HG02678 (cell line): ENCODE results near the gene SURF4.
"Not testable (repeated sequence)": the region's sequence is repeated elsewhere in the genome, so short reads cannot be mapped to it uniquely, and the experiment has no call there.

Experiments
- ATAC-seq: cut with Tn5 transposase; IDR thresholded peaks from one replicate; pipeline ENCODE4 v1.9.1; 2021; ENCODE audit warnings: mild to moderate bottlenecking, moderate library complexity; ENCODE audit not compliant: unreplicated experiment

Gene SURF4

DNA sequence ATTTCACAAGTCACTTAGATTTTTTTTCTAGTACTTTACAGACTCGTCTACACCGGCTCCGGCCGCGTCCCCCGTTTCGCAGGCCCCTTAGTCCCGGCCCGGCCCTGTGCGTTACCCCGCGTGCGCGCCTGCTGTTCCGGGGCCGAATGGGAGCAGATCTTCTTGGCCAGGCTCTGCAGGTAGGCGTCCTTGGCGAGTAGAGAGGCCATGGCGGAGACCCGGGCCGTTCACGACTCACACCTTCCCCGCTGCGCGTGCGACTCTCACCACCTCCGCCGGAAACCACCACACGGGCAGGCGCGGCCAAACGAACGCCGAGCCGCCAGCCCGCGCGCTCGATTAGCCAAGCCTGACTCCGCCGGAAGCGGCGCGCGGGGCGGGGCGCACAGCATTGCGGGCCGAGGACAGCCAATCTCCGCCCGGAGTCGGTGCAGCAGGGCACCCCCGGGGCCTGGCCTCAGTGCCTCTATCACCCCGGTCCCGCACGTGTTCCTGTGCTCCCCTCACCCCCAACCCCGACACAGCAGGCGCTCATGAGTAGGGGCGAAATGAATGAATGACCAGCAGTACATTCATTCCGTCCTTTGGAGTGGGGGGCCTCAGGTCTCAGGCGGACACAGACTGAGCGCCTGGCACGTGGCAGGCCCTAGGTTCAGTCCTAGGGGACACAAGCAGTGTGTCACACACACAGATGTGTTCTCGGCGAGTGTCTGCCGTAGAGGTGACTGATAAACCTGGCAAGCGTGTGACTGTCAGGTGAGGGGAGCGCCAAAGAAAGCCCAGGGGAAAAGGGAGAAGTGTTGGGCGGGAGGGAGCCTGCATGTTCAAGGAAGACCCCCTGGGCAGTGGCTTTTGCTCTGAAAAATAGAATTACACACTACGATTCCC lies 39.7 kb downstream of the SURF4 start, which contains the start of gene SURF6:
TSS of gene SURF6 (minus strand) at position 265 of the 888 bp plus-strand sequence. CDS start at position 209, 56 bp downstream.
- peak; percentile 90 for ATAC-seq

DNA sequence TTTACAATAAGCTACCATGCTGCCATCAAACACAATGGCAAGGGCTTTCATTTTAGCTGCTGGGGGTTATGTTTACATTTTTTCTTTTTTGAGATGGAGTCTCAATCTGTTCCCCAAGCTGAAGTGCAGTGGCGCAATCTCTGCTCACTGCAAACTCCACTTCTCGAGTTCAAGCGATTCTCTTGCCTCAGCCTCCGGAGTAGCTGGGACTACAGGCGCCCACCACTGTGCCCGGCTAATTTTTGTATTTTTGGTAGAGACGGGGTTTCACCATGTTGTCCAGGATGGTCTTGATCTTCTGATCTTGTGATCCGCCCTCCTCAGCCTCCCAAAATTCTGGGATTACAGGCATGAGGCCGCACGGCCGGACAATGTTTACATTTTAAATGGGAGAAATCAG lies 41.0 kb downstream of the SURF4 start:
- not testable (repeated sequence) for ATAC-seq

DNA sequence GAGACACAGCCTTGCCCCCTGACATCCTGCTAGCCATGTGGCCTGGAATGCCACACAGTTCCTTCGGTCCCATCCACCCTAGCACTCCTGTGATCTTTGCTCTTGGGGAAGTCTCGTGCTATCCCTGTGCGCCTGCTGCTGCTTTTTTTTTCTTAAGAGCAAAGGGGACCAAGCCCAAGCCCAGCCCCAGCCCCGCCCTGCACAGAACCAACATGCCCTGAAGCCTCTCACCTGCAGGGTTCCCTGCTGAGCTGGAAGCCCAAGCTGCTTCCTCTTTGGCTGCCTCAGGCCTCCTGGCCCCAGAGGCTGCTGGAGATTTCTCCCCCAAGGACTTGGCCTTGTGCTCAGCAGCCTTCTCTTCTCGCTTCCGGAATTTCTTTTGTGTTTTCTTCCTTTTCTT lies 41.7 kb downstream of the SURF4 start:
- ATAC-seq = no peak

DNA sequence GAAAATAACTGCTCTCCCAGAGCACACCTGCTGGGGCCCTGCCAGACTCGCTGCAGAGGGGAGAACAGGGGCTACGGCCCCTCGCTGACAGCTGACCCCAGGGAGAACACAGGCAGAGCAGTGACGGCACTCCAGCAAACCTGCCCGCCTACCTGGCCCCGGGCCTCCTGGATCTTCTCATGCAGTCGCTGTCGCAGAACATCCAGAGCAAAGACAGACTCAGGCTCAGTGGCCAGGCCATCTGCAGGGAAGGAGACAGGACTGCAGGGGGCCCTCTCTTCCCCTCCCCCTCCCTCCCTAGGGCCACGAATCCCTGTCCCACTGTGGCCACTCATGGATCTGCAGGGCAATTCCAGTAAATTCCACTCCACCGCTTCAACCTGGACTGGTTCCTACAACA lies 42.3 kb downstream of the SURF4 start:
- no peak for ATAC-seq

DNA sequence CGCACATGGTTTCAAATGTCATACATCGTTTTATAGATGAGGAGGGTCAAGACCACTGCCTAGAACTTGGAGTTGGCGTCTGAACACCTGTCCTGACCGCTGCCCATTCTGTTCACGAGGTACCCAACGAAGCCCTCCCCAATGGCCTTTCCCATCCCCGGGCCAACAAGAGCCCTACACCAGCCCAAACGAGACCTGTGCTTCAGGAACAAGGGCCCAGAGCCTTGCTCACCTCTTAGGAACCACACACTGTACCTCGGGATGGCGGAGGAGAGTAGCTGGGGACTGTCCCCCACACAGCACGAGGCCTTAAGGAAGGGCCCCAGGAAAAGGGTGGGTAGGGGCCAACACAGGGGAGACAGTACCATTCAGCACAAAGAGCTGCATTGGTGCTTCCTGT lies 42.8 kb downstream of the SURF4 start:
- ATAC-seq = no peak

DNA sequence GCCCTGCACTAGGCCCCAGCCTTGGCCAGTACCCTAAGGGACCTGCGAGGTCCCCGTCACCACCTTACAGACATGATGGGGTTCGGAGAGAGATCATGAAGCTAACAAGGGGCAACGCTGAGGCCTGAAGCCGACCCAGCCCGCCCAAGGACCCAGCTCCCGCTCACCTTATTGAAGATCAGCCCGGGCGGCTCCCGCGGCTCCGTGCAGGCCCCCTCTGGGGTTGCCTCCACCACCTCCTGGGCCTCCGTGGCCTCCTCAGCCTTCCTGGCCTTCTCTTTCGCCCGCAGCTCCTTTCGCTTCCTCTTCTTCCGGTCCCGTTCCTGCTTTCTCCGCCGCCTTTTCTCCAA lies 43.5 kb downstream of the SURF4 start:
- no peak for ATAC-seq

DNA sequence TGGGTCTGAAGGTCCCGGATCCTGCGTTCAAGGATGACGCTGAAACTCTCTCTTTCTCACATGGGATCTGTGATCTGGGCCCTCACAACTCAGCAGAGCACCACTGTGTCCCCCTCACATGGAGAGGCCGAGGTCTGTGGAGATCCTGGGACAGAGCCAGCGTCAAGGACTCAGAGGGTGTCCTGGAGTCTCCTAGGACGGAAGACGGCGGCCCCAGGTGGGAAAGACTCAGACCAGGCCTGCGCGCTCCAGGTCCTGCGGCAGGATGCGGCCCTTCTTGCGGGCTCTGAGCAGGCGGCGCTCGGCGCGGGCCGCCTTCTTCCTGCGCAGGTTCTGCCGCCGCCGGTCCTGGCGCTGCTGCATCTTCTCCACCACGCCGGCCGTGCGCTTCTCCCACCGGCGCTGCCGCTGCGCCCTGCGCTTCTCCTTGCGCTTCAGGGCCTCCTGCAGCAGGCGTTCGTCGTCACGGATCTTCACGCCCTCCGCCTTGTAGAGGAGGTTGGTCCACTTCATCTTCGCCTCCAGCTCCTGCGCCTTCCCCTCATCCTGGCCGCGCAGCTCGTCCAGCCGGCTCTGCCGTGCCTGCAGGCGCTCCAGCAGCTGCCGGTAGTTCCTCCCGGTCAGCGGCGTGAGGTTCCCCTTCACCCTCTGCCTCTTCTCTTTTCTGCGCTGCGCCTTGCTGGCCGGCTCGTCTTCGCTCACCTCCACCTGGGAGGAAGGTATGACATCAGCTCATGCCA lies 44.0 kb downstream of the SURF4 start:
- no peak for ATAC-seq

DNA sequence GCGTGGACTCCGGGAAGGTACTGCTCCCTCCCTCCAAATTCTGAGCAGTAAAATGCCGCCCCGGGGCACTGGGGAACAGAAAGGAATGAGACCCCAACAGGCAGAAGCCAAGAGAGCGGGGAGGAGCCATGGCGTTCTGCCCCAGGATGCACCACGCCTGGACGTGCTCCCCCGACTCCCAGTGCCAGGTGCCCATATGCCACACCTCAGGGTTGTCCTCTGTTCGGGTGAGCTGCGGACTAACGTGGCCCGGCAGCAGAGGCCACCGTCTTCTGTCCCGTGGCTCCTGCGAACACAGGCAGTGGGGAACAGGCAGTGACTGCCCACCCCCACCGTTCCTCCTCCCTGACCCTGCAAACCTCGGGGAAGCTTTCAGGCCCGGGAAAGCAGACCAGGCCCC lies 44.6 kb downstream of the SURF4 start:
- ATAC-seq = no peak

DNA sequence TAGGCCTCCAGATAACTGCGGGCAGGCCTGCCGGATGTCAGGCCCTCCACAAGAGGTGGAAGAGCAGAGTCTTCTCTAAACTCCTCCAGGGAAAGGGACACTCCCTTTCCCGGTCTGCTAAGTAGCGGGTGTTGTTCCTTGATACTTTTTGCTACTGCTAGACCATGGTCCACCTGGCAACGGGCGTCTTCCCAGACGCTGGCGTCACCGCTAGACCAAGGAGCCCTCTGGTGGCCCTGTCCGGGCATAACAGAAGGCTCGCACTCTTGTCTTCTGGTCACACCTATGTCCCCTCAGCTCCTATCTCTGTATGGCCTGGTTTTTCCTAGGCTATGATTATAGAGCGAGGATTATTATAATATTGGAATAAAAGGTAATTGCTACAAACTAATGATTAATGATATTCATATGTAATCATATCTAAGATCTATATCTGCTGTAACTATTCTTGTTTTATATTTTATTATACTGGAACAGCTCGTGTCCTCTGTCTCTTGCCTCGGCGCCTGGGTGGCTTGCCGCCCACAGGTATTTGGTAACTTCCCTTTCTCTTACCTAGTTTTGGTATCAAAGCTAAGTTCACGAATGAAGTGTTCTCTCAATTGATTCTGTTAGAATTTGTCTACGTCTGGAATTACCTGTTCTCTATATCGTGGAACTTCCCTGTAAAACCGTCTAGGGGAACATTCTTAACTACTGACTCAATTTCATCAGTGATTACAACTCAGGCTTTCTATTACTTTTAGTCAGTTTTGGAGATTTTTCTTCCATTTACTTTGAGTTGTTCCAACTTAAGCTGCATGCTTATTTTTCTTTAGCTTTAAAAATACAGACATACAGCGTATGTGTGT lies 46.3 kb downstream of the SURF4 start:
- ATAC-seq = not testable (repeated sequence)

DNA sequence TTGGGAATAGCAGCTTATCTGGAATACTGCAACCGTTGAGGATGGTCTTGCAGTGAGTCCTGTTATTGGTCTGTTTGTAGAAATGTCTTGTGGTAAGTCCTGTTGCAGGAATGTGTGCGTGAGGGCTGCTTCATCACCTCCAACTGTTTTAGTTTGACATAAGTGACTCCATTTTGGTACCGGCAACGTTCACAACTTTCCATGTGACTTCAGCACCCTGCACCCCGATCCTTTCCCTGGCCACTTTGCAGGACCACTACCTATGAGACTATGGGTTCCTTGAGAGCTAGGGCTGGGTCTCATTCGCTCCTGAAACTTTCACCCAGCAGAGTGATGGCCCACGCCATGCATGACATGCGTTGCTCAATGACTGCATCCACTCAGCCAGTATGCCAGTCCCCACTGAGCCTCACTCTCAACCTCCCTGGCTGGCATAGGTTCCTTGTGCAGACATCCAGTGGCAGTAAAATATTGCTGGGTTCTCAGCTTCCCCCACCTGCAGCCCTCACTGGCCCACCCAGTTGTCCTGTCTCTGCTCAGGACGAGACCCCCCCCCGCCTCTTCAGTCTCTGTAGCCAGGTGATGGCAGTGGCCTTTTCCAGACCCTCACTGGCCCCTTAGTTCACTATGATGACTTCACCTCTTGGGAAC lies 47.9 kb downstream of the SURF4 start:
- ATAC-seq = no peak

DNA sequence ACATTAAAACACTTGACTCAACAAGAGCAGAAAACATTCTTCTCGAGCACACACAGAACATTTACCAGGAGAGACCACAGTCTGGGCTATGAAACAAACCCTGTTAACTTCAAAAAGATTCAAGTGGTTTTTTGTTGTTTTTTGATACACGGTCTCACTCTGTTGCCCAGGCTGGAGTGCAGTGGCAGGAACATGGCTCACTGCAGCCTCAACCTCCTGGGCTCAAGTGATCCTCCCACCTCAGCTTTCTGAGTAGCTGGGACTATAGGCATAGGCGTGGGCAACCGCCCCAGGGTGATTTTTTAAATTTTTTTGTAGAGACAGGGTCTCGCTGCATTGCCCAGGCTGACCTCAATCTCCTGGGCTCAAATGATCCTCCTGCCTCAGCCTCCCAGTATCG lies 48.8 kb downstream of the SURF4 start:
- ATAC-seq = not testable (repeated sequence)

DNA sequence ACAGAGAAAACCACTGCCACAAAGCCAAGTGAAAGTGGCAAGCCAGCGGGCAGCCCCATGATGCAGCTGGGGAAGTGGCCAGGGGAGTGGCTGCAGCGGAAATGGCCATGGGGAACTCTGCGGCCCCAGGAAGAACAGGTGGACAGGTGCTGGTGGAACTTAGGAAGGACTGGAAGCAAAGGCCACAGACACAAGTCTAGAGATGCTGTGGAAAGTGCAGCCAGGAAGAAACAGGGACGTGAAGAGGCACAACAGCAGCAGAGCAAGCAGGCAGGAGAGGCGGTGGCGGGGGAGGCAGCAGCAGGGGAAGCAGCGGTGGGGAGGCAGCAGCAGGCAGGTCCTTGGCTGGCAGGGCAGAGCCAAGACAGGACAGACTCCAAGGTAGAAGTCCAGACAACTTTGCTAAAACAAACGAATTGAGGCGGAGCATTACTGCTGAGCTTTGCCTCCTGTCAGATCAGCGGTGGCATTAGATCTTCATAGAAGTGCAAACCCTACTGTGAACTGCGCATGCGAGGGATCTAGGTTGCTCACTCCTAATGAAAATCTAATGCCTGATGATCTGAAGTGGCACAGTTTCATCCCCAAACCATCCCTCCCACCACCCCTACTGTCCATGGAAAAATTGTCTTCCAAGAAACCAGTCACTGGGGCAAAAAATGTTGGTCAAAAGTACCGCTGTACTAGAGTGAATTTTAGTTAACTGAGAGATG lies 51.7 kb downstream of the SURF4 start:
- ATAC-seq = no peak

DNA sequence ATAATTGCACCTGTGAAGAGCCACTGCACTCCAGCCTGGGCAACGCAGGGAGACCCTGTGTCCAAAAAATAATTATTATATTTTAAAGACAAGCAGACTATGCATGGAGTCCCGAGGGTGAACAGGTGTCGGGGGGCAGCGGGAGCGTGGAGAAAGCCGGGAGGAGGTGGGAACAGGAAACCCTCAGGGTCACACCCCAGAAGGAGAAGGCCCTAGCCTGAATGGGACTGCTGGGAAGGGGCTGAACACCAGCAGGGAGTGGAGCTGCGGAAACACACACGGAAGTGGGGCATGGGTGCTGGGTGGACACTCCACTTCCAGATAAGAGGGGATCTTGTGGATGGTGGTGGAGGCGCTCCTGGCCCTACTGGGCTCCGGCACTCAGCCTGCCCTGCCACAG lies 52.6 kb downstream of the SURF4 start:
- ATAC-seq = no peak

DNA sequence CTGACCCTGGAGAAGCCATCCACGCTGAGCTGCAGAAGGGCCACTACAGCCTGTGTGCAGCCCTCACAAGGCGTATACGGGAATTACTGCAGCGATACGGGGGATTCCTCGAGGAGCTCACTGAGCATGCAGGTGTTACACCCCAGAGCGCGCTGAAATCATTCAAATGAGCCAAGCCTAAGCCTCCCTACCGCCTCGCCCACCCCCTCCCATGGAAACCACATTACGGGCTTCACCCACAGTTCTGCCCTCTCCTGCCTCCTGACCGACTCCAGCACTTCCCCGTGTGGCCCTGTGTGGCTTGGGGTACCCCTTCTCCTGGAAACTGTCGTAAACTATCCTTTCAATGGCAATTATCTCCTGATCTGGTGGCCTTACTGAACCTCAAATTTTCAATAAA lies 53.2 kb downstream of the SURF4 start:
- no peak for ATAC-seq

DNA sequence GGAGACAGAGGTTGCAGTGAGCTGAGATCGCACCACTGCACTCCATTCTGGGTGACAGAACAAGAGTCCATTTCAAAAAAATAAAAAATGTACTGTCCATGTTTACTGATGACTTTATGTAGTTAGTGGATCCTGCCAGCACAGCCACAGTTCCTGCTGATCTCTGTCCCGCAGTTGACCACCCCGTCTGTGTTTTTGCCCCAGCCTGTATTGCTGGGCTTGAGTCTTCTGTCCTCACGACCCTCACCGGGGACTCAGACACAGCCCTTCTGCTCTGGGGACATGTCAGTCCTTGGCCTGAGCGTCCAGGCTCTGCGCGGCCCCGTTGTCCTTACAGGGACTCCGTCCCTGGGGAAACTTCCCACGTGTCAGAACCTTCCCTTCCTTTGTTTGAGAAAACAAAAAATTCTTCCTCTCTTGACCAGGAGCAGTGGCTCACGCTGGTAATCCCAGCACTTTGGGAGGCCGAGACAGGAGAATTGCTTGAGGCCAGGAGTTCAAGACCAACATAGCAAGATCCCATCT lies 54.4 kb downstream of the SURF4 start:
- ATAC-seq = no peak

DNA sequence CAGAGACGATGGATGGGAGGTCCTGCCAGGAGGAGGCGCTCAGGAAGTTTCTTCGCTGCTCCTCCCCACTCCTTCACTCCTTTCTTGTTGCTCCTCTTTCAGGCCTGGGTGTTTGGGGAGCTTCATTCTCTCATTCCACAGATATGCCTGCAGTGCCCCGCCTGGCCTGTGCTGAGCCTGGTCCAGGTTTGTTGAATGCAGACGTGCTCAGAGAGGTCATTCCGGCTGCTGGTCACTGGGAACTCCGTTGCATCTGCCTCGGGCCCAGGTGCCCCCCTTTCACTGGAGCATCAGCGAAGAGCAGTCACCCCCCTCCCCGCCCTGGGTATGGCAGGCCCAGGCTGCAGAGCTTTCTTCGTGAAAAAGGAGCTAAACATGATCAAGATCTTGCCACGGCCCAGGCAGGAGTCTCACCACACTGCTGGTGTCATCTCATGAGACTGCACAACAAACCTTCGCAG lies 55.4 kb downstream of the SURF4 start:
- no peak for ATAC-seq

DNA sequence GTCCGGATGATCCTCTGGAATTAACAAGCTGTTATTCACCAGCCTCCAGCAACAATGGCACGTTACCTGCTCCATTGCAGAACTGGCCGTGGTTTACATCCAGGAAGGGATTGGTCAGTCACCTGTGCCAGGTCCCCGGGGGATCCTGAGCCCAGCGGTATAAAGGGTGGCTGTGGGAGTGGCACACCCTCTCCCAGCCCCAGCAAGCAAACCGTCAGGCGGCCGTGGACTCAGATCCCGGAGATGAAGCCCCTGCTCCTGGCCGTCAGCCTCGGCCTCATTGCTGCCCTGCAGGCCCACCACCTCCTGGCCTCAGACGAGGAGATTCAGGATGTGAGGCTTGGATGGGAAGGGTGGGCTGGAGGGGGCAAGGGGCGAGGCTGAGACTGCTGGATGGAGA lies 58.3 kb downstream of the SURF4 start:
- not testable (repeated sequence) for ATAC-seq

DNA sequence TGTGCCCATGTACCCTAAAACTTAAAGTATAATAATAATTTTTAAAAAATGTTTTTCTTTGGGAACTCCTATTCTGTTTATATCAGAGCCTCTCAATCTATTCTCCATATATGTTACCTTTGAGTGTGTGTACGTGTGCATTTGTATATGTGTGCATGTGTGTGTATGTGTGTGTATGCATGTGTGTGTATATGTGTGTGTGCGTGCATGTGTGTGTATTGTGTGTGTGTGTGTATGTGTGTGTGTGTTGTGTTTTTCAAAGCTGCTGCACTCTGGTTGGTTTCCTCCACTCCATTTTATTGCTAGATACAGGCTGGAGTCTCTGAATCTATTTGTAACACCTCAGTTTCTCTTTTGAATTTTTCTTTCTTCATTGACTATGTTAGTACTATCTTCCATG lies 59.9 kb downstream of the SURF4 start:
- ATAC-seq = no peak
